ENCODE measurements around the gene SGO1. TPM values are rescaled to one million over a fixed set of nuclear protein-coding genes. Genes with fewer than 3 reads are reported as not detected.

The SGO1 gene
- polyA plus RNA-seq, 4 donors = 7.8 to 12.2 (median 9.2) TPM

Other genes starting within 250 kb of the SGO1 start
- 10 to 100 TPM; 66.2 to 79.1 (median 71.5) TPM for gene RAB5A, start 239.1 kb downstream of the SGO1 start, polyA plus RNA-seq (ENCODE audit: insufficient read length in 4 of 4)
- gene PP2D1, start 173.9 kb downstream of the SGO1 start, polyA plus RNA-seq (ENCODE audit: insufficient read length in 4 of 4) = 1 to 10 TPM in 1 of 4 donors, under 1 TPM in 3; 0.18 to 1.1 (median 0.51) TPM
- 10 to 100 TPM; 18.2 to 29.7 (median 27.2) TPM for gene KAT2B, start 145.8 kb downstream of the SGO1 start, polyA plus RNA-seq (ENCODE audit: insufficient read length in 4 of 4)

Measured in left renal cortex interstitium (tissue), 4 donors.